Activated naive CD4-positive, alpha-beta T cell treated with anti-CD3 and anti-CD28 coated beads, Interleukin-2, amount 50 U/mL, for 24 hours (primary cell): ENCODE measurements around the gene MROH7.
A peak's percentile ranks its signal among the peaks of the same experiment; 100 is the strongest.

Source experiments
- H3K27ac Mint-ChIP-seq: one replicate; pipeline ENCODE4 v1.8.0; 2021; ENCODE audit warnings: mild to moderate bottlenecking, mixed read lengths
- H3K27me3 Mint-ChIP-seq: one replicate; pipeline ENCODE4 v1.8.0; 2021; ENCODE audit warnings: mixed read lengths
- H3K36me3 Mint-ChIP-seq: one replicate; pipeline ENCODE4 v1.8.0; 2021; ENCODE audit warnings: mixed read lengths
- H3K4me1 Mint-ChIP-seq: one replicate; pipeline ENCODE4 v1.8.0; 2021; ENCODE audit warnings: mixed read lengths
- H3K4me3 Mint-ChIP-seq: one replicate; pipeline ENCODE4 v1.8.0; 2021; ENCODE audit warnings: mild to moderate bottlenecking, mixed read lengths
- H3K9me3 Mint-ChIP-seq: one replicate; pipeline ENCODE4 v1.8.0; 2021; ENCODE audit warnings: mixed read lengths

MROH7 gene

DNA sequence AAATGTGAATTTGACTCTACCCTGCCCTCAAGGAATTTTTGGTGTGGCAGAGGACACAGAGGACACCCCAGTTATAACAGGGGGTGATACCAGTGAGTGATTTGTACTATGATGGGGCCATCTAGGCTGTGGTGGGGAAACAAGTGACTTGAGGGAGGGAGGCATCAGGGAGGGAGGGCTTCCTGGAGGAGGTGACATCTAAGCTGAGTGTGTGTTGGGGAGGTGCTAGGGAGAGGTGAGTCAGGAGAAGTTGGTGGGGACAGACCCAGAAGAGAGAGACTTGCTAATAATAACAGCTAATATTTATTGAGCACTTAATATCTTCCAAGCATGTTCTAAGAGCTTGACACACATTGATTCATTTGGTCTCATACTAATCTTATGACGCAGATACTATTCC, 54.2 kb downstream of the MROH7 start:
- H3K27ac Mint-ChIP-seq = no peak overlapping the region
- H3K9me3 Mint-ChIP-seq = no peaks in the 10 kb centered on the region
- no peaks in the 10 kb centered on the region for H3K36me3 Mint-ChIP-seq
- no peak overlapping the region for H3K4me3 Mint-ChIP-seq
- H3K4me1 Mint-ChIP-seq = no peaks in the 10 kb centered on the region
- no peaks in the 10 kb centered on the region for H3K27me3 Mint-ChIP-seq

GRCh38 chr1:54696262-54696661, 54.7 kb downstream of the MROH7 start:
- Mint-ChIP-seq H3K36me3 (no peaks in the 10 kb centered on the region), H3K9me3 (no peaks in the 10 kb centered on the region), H3K4me3 (no peak overlapping the region), H3K4me1 (no peaks in the 10 kb centered on the region), H3K27me3 (no peaks in the 10 kb centered on the region), H3K27ac (no peak overlapping the region)

DNA sequence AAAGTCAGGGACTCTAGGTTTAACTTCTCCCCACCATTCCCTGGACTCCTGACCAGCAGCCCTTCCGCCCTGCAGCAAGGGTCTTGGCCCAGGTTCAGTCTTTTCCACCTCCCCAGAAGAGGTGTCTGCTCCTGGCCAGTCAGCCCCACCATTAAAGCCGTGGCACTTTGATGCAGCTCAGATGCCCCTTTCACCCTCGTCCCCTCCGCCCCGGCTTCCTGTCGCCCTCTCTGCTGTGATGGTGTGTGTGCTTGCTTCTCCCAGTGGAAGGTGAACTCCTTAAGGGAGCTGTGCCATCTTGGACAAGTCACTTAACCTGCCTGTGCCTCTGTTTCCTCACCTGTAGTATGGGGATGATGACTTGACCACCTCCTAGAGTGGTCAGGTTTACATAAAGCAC, 56.3 kb downstream of the MROH7 start:
- Mint-ChIP-seq H3K9me3 (no peaks in the 10 kb centered on the region), H3K27ac (no peak overlapping the region), H3K4me3 (no peak overlapping the region), H3K4me1 (no peaks in the 10 kb centered on the region), H3K36me3 (no peaks in the 10 kb centered on the region), H3K27me3 (no peaks in the 10 kb centered on the region)

GRCh38 chr1:54698346-54698745, 56.8 kb downstream of the MROH7 start:
- Mint-ChIP-seq H3K36me3 (no peaks in the 10 kb centered on the region), H3K27ac (no peak overlapping the region), H3K27me3 (no peaks in the 10 kb centered on the region), H3K9me3 (no peaks in the 10 kb centered on the region), H3K4me1 (no peaks in the 10 kb centered on the region), H3K4me3 (no peak overlapping the region)

DNA sequence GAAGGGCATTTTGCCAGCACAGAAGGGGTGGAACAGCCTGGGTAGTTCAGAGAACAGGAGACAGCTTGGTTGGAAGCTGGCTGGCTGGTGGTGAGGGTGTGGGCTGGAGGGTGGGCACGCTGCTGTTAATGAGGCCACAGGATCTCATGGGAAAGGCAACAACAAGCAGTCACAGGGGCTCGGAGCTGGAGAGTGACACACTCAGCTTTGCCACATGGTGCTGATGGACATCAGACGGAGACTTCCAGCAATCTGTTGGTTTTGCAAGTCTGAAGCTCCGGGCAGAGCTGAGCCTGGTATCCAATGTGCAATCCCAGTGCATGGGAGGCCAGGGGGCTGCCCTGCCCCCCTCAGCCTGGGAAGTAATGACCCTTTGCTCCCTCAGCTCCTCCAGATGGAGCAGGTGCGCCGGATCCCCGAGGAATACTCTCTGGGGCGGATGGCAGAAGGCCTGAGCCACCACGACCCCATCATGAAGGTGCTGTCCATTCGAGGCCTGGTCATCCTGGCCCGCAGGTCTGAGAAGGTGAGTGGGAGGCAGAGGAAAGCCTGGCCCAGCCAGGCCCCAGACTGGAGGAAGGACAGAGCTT, 58.4 kb downstream of the MROH7 start:
- Mint-ChIP-seq H3K36me3 (no peaks in the 10 kb centered on the region), H3K4me1 (no peaks in the 10 kb centered on the region), H3K9me3 (no peaks in the 10 kb centered on the region), H3K27me3 (no peaks in the 10 kb centered on the region), H3K27ac (no peak overlapping the region), H3K4me3 (no peak overlapping the region)

GRCh38 chr1:54701066-54701465, 59.5 kb downstream of the MROH7 start:
- no peak overlapping the region for H3K27ac Mint-ChIP-seq
- H3K27me3 Mint-ChIP-seq = no peaks in the 10 kb centered on the region
- no peaks in the 10 kb centered on the region for H3K4me1 Mint-ChIP-seq
- H3K4me3 Mint-ChIP-seq = no peak overlapping the region
- H3K9me3 Mint-ChIP-seq = no peaks in the 10 kb centered on the region
- H3K36me3 Mint-ChIP-seq = no peaks in the 10 kb centered on the region

DNA sequence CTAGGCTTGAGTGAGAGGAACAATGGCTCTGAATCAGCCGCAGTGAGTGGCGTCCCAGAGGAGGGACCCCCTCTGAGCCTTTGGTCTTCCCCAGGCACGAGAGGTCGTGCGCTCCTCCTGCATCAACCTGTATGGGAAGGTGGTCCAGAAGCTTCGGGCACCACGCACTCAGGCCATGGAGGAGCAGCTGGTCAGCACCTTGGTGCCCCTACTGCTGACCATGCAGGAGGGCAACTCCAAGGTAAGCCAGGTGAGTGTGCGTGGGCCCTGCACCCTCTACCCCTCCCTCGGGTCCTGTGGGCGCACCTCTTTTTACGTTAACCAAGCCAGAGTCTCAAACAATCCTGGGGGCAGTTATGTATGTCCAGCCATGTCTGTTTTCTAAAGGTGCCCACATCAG, 60.4 kb downstream of the MROH7 start:
- H3K4me3 Mint-ChIP-seq = no peak overlapping the region
- H3K27ac Mint-ChIP-seq = no peak overlapping the region
- no peaks in the 10 kb centered on the region for H3K36me3 Mint-ChIP-seq
- H3K4me1 Mint-ChIP-seq = no peaks in the 10 kb centered on the region
- H3K9me3 Mint-ChIP-seq = no peaks in the 10 kb centered on the region
- H3K27me3 Mint-ChIP-seq = no peaks in the 10 kb centered on the region

- Mint-ChIP-seq H3K4me1 (no peaks in the 10 kb centered on the region), H3K9me3 (no peaks in the 10 kb centered on the region), H3K36me3 (no peaks in the 10 kb centered on the region), H3K27me3 (no peaks in the 10 kb centered on the region), H3K4me3 (no peak overlapping the region), H3K27ac (no peak overlapping the region)
These were observed 61.9 kb downstream of the MROH7 start for GRCh38 chr1:54703471-54703870.

GRCh38 chr1:54705153-54705552, 63.6 kb downstream of the MROH7 start:
- Mint-ChIP-seq H3K27ac (no peak overlapping the region), H3K27me3 (no peaks in the 10 kb centered on the region), H3K36me3 (no peaks in the 10 kb centered on the region), H3K9me3 (no peaks in the 10 kb centered on the region), H3K4me3 (no peak overlapping the region), H3K4me1 (no peaks in the 10 kb centered on the region)

DNA sequence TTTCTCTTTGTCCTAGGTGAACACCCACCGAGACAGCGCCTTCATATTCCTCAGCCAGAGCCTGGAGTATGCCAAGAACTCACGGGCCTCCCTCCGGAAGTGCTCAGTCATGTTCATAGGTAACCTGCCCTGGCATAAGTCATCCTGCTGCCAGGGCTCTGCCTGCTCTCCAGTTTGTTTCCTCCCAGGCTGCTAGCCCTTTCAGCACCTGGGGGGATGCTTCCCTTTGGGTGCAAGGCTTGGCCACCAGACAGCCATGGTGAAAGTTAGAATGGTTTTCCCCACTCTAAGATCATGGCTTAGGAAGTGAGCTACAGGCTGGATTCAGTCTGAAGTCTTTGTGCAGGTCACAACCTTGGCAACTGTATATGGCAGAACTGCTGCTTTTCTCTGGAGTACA, 64.8 kb downstream of the MROH7 start:
- Mint-ChIP-seq H3K27ac (no peak overlapping the region), H3K4me1 (no peaks in the 10 kb centered on the region), H3K4me3 (no peak overlapping the region), H3K36me3 (no peaks in the 10 kb centered on the region), H3K9me3 (no peaks in the 10 kb centered on the region), H3K27me3 (no peaks in the 10 kb centered on the region)

DNA sequence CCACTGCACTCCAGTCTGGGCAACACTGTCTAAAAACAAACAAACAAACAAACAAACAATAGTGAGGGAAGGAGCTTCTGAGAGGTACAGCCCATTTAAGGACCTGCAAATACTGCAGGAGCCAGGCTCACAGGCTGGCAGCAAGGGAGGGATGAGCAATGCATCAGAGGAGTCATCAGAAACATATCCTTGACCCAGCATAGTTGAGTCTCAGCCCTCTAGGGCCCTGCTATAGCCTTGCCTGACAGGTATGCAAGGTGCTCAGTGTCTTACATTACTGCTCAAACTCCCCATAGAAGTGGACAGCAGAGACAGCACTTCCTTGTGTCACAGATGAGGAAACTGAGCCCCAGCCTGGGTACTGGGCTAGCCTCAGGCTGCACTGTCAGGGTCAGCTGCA, 66.8 kb downstream of the MROH7 start:
- Mint-ChIP-seq H3K4me3 (no peak overlapping the region), H3K36me3 (no peaks in the 10 kb centered on the region), H3K27me3 (no peaks in the 10 kb centered on the region), H3K9me3 (no peaks in the 10 kb centered on the region), H3K4me1 (no peaks in the 10 kb centered on the region), H3K27ac (no peak overlapping the region)

DNA sequence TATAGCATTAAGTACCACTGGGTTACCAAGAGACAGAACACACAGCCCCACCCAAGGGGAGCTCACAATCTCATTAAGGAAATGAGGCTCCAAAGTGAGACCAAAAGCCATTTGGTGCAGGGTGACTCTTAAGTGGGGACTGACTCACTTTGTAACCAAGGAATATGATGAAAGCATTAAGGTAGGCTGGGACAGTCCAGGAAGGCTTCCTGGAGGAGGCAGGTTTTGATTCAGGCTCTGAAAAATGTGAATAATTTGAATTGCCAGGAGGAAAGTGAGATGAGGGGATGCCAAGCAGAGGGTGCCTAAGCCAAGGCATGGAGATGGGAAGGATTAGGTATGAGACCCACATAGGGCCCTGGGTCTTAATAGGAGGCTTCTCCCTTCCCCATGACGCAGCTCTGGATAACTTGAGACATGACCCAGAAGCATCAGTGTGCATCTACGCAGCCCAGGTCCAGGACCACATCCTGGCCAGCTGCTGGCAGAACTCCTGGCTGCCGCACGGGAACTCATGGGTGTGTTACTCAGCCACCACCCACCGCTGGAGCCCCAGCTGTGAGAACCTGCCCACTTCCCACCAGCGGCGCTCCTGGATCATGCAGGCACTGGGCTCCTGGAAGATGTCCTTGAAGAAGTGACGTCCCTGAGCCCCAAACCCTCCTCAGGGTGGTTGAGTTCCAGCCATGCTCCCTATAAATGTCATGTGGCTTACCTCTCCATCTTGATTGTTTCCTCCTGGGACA, 68.1 kb downstream of the MROH7 start:
- H3K27me3 Mint-ChIP-seq = no peaks in the 10 kb centered on the region
- H3K36me3 Mint-ChIP-seq = no peaks in the 10 kb centered on the region
- H3K27ac Mint-ChIP-seq = no peak overlapping the region
- H3K4me3 Mint-ChIP-seq = no peak overlapping the region
- H3K9me3 Mint-ChIP-seq = no peaks in the 10 kb centered on the region
- peaks cover 1% of the 10 kb centered on the region for H3K4me1 Mint-ChIP-seq

- no peaks in the 10 kb centered on the region for H3K27me3 Mint-ChIP-seq
These were observed 68.8 kb downstream of the MROH7 start for GRCh38 chr1:54710434-54710833.

DNA sequence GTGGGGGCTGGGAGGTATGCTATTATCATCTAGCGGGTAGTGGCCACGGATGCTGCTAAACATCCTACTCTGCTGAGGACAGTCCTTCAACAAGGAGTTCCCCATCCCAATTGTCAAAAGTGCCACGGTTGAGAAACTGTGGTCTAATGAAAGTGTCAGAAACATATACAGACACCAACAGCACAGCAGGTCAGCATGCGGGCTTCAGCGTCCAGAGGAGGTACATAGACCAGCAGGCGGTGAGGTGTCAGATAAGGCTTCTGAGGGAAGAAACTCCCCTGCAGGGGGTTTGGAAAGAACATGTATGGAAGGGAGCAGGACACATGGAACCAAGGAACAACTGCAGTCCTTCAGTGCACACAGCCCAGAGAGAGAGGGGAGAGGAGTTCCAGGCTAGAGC, 69.3 kb downstream of the MROH7 start:
- no peaks in the 10 kb centered on the region for H3K27me3 Mint-ChIP-seq
- no peak overlapping the region for H3K4me3 Mint-ChIP-seq
- H3K4me1 Mint-ChIP-seq = peaks cover 9% of the 10 kb centered on the region
- no peak overlapping the region for H3K27ac Mint-ChIP-seq
- H3K36me3 Mint-ChIP-seq = no peaks in the 10 kb centered on the region
- no peaks in the 10 kb centered on the region for H3K9me3 Mint-ChIP-seq

More at GRCh38 chr1:54710434-54710833, 68.8 kb downstream of the MROH7 start:
- no peak overlapping the region for H3K4me3 Mint-ChIP-seq
- no peaks in the 10 kb centered on the region for H3K36me3 Mint-ChIP-seq
- no peak overlapping the region for H3K27ac Mint-ChIP-seq
- H3K4me1 Mint-ChIP-seq = peaks cover 8% of the 10 kb centered on the region
- H3K9me3 Mint-ChIP-seq = no peaks in the 10 kb centered on the region

DNA sequence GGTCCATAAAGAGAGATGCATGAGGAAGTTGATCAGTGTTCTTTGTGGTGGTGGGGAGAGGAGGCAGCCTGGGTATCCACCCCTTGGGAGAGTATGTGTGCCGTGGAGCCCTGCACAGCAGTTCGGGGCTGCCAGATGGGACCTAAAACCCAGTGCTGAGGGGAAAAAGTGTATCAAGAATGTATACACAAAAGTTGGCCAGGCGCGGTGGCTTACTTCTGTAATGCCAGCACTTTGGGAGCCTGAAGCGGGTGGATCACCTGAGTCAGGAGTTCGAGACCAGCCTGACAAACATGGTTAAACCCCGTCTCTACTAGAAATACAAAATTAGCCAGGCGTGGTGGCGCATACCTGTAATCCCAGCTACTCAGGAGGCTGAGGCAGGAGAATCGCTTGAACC, 70.0 kb downstream of the MROH7 start:
- Mint-ChIP-seq H3K4me3 (no peak overlapping the region), H3K27me3 (no peaks in the 10 kb centered on the region), H3K4me1 (peaks cover 13% of the 10 kb centered on the region), H3K27ac (no peak overlapping the region), H3K36me3 (no peaks in the 10 kb centered on the region), H3K9me3 (no peaks in the 10 kb centered on the region)

DNA sequence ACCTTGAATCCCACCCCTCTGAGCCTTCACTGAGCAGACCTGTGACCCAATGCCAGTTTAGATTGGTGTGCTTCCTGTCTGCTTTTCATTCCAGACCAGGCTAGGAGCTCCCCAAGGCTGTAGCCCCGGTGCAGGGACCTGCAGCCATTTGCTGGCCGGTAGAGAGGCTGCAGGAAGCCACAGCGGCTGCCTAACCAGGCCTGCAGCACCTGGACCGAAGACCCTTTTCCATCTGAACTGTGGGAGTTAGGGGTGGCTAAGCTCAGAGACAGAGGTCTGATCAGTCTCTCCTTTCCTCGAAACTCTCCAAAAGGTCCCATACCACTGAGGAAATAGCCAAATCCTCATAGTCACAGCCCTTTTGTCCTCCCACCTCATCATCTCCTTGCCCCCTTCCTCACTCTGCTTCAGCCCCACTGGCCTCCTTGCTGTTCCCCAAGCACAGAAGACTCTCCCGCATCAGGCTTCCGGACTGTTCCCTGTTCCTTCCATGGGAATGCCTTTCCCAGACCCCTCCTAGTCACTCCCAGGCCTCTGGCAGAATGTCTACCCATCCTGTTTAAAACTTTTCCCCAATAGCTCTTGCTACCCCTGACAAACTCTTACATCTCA, 73.4 kb downstream of the MROH7 start:
- Mint-ChIP-seq H3K27me3 (no peaks in the 10 kb centered on the region), H3K36me3 (peaks cover 15% of the 10 kb centered on the region), H3K9me3 (no peaks in the 10 kb centered on the region), H3K27ac (peak overlapping the region; percentile 85), H3K4me3 (peak overlapping the region; percentile 98), H3K4me1 (peaks cover 35% of the 10 kb centered on the region)
